ENCODE data around the gene ZNF500. TPM values are rescaled to one million over a fixed set of nuclear protein-coding genes. Genes with fewer than 3 reads are reported as not detected.

ZNF500 gene
- total RNA-seq, 1 donor from 2014 or later = 10.5 TPM

- no peak for DNase-seq
These were observed 62.5 kb downstream of the ZNF500 start for GRCh38 chr16:4704491-4704890.

- DNase-seq = no peak
These were observed 63.1 kb downstream of the ZNF500 start for GRCh38 chr16:4703906-4704305.

GRCh38 chr16:4702466-4702808 is 64.5 kb downstream of the ZNF500 start:
- no peak for DNase-seq

- no peak for DNase-seq
These were observed 65.0 kb downstream of the ZNF500 start for GRCh38 chr16:4701791-4702465.

- no peak for DNase-seq
These were observed 65.8 kb downstream of the ZNF500 start for GRCh38 chr16:4700997-4701743.

- DNase-seq = no peak
These were observed 66.5 kb downstream of the ZNF500 start for GRCh38 chr16:4700380-4700996.

GRCh38 chr16:4699046-4699556 is 67.9 kb downstream of the ZNF500 start:
- no peak for DNase-seq

GRCh38 chr16:4698321-4699045 is 68.5 kb downstream of the ZNF500 start:
- DNase-seq = no peak

Small RNA genes lying within 50 kb of the gene (small RNA-seq; reads per million reads assigned to genes)
- gene RF00017 = not detected

Other genes starting within 250 kb of the ZNF500 start
- 11.1 TPM for gene CDIP1, start 228.4 kb downstream of the ZNF500 start, total RNA-seq
- gene C16orf96, start 210.8 kb downstream of the ZNF500 start, total RNA-seq = not detected
- gene UBALD1, start 152.3 kb downstream of the ZNF500 start, total RNA-seq = 1.7 TPM
- gene MGRN1, start 142.3 kb downstream of the ZNF500 start, total RNA-seq = 41.5 TPM
- gene NUDT16L1, start 73.6 kb downstream of the ZNF500 start, total RNA-seq = 33.4 TPM
- 19.8 TPM for gene ANKS3, start 32.9 kb downstream of the ZNF500 start, total RNA-seq
- gene DNAAF8, start 32.6 kb downstream of the ZNF500 start, total RNA-seq = 0.62 TPM
- not detected for gene SEPTIN12, start 21.2 kb upstream of the ZNF500 start, total RNA-seq
- gene SMIM22, start 28.2 kb upstream of the ZNF500 start, total RNA-seq = not detected
- gene ROGDI, start 35.5 kb upstream of the ZNF500 start, total RNA-seq = 38.7 TPM
- 70.2 TPM for gene GLYR1, start 80.1 kb upstream of the ZNF500 start, total RNA-seq
- 13.9 TPM for gene UBN1, start 80.3 kb upstream of the ZNF500 start, total RNA-seq
- 0.31 TPM for gene PPL, start 170.0 kb upstream of the ZNF500 start, total RNA-seq
- 0.47 TPM for gene SEC14L5, start 191.2 kb upstream of the ZNF500 start, total RNA-seq